NCI-H446 treated with DMSO at 0.1 percent for 48 hours (cell line): ENCODE measurements around the gene ANKRD39.
"Not testable (repeated sequence)": the region's sequence is repeated elsewhere in the genome, so short reads cannot be mapped to it uniquely, and the experiment has no call there.

Source experiments
- DNase-seq: peaks from one replicate; lab custom pipeline; 2025; lab: John Stamatoyannopoulos, UW

ANKRD39 gene, protein sequence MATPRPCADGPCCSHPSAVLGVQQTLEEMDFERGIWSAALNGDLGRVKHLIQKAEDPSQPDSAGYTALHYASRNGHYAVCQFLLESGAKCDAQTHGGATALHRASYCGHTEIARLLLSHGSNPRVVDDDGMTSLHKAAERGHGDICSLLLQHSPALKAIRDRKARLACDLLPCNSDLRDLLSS

DNA sequence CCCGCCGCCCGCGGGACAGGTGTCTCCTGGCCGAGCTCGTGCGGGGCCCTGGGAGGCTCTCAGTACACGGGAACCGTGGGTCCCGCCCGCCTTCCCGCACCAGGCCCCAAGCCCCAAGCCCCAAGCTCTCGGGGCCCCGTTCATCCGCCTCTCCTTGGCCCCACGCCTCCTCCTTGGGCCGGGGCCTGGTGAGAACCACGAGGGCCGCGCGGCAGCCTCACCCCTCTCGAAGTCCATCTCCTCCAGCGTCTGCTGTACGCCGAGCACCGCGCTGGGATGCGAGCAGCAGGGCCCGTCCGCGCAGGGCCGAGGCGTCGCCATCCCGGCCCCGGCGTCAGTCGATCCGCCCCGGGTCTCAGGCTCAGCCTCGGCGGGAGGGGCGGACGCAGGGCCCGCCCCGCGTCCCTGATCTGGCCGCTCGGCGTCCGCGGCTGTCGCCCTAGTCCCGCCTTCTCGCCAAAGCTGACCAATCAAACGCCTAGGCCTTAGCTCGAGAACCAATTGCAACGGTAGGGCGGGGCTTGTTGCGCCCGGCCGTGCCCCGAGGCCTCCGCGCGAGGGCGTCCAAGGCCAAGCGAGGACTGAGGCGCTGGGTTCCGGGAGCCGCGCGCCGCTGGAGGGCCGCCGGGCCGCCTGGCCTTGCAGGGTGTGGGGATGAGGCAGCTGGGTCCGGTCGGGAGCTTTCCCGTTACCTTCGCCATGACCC lies at the start of gene ANKRD39:
ANKRD39 (minus strand) TSS at position 350 of the 706 bp plus-strand sequence; CDS start at position 321, 29 bp downstream.
- peak; percentile 94 for DNase-seq

DNA sequence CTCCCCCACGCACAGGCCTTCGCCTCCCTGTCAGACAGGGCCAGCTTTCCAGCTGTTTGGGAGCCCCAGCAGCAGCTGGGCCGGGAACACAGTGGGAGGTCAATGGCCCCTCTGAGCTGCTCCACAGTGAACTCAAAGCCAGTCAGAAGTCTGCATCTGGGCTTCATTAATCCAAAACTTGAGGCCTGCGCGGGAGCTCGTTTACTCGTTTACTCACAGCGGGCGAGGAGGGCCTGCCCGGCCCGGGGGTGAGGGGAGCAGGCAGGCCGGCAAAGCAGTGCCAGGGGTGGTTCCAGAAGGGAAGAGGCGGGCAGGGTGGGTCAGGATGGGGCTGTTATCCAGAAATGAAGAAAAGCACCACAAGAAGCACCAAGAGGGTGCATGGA lies 48.9 kb upstream of the ANKRD39 start:
- no peak for DNase-seq

DNA sequence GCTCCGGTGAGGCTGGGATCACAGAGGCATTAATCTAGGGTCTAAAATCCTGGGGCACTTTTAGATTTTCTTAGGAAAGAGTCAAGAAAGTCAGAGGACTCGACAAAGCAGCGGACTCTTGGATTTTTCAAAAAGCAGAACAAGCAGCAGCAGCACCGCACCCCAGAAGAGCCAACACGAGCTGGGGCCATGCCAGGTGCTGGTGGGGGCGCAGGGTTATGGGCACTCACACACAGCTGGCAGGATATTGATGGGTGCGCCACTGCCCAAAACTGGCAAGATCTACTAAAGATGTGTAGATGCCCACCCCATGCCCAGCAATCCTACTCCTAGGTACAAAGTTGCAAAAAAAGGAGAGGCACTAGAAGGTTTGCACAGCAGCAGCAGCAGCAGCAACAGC lies 46.0 kb upstream of the ANKRD39 start:
- DNase-seq = no peak

DNA sequence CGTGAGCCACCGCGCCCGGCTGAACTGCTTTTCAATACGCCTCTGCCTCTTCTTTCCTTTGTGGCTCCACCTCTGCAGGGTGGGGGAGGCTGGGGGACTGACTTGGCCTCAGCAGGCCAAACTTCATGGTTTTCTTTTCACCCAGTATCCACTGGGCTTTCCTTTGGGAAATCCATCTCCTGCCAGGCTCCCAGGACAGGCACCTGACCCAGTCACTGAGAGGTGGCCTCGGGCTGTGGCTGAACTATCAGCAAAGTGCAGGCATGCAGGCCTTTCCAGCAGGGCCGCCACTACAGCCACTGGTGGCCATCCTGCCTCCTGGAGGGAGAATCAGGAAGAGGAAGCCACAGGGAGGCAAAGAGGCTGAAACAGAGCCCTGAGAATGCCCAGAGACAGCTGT lies 45.5 kb upstream of the ANKRD39 start:
- no peak for DNase-seq

DNA sequence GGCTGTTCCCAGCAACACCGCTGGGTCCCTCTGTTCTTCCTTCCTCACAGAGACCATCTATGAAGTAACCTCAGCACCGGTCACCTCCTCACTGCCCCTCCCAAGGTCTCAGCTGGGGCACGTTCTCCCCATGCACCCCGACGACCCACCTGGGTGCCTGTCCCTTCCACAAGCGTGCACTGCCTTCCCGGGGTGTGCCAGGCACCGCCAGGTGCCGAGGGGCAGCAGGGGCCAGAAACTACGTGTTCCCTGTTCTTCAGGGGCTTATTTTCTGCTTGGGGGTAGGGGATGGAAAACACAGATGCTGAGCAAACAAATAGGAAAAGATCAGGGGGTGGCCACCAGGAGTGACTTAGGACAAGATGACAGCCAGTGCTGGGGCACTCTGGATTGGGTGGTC lies 42.4 kb upstream of the ANKRD39 start:
- no peak for DNase-seq

DNA sequence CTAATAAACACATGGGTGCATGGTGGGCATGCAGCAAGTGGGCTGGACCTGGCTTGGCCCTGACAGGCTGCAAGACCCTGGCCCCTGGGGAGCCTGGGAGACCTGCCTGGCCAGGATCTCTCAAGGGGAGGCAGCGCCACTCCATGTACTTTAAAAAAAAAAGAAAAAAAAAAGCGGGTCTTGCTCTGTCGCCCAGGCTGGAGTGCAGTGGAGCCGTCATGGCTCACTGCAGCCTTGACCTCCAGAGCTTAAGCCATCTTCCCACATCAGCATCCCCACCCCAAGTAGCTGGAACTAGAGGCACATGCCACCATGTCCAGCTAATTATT lies 41.6 kb upstream of the ANKRD39 start:
- no peak for DNase-seq

DNA sequence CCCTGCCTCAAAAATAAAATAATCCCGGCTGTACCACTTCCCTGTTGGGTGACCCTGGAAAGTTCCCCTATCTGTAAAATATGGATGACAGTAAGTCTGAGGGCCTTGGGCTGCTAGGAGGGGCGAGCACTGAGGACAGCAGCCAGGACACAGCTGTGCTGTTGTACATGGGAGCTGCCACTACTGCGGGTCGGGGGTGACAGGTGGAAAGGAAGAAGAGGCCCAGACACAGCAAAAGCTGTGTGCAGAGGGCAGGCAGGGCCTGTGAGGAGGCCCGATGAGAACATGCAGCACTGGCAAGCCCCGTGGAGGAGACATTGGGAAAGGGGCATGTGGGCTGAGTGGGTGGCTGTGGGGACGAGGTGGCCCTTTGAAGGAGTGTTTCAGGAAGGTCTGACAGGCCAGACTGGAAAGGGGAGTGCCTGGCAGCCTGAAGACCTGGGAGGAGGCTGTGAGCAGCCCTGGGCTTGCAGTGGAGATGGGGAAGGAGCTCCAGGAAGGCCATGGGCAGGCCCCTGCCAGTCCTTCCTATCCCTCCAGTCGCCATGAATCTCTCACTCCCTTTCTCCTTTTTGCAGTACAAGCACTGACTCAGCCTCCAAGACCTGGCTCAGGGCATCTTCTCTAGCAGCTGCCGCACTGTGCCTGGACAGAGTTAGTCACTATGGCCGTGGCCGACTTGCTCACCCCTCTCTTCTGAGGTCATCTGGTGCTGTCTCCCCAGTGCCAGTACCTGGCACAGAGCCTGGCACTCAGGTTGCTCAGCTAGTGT lies 41.0 kb upstream of the ANKRD39 start:
- no peak for DNase-seq

DNA sequence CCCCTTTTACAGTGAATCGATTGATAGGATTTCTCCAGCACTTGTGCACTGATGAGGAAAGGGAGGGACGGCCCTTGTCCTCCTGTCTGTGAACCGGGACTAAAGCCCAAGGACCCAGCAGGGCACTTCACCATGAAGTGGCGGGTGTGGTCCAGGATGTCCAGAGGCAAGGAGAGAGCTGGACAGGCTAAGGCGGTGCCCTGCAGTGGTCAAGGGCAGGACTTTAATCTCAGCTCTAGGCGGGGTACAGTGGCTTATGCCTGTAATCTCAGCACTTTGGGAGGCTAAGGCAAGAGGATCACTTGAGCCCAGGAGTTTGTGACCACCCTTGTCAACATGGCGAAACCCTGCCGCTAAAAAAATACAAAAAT lies 40.3 kb upstream of the ANKRD39 start:
- DNase-seq = no peak

DNA sequence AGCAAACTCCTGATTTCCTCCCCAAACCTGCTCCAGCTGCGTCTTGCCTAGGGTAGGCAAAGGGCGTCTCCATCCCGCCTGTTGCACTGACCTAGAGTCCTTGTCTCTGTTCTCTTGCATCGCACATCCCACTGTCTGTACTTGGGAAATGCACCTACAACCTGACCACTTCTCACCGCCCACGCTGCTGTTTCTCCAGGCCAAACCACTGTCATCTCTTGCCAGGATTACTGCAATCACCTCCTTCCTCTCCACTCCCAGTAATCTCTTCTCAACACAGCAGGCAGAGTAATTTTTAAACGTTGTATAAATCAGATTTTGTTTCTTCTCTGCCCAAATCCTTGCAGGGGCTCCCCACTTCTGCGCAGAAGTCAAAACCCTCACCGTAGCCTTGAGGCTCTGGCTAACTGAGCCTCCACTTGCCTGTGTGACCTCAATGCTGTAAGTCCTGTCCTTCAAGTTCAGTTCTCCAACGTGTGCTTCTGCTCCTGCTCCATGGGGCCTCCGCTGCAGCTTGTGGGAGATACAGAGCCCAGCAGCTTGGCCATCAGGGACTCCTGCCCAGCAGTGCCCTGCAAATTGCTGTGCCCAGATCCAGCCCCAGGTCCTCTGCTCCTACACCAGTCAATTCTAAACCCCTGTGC lies 39.8 kb upstream of the ANKRD39 start:
- no peak for DNase-seq

DNA sequence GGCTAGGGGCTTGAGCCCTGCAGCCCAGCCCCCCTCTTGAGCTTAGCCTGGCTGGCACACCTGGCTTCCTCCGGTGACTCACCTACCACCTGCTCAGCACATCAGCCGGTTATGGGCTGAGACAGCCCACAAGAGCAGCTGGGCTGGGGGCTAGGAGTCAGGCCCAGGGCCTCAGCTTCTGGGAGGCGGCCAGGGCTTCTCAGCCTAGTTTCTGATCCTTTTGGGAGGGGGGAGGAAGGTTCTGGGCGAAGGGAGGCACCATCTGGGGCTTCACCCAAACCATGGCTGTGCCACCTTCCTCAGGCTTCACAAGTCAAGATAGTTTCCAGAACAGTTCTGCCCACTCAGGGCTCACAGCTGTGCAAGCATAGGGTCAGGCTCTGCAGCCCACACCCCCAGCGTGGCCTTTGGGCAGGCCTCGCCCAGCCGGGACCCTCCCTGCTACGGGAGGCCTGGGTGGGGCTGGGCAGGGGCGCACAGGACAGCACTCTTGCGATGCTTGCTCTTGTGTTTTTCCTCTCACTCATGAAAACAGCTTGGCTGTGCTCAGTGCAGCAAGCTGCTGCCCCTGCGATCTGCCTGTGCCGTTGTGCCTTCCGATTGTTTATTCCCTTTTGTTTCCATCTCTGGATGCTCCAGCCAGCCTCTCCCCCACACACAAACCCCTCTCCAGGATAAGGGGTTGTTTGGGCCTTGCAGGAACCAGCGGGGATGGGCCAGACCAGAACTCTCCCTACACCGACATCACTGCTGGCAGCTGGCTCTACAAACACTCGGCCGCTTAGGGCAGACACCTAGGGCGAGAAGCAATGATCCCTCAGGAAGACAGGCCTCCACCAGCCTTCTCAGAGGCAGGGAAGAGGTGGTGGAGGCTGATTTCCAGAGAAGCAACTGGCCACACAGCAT lies 38.2 kb upstream of the ANKRD39 start:
- DNase-seq = peak; percentile 43

DNA sequence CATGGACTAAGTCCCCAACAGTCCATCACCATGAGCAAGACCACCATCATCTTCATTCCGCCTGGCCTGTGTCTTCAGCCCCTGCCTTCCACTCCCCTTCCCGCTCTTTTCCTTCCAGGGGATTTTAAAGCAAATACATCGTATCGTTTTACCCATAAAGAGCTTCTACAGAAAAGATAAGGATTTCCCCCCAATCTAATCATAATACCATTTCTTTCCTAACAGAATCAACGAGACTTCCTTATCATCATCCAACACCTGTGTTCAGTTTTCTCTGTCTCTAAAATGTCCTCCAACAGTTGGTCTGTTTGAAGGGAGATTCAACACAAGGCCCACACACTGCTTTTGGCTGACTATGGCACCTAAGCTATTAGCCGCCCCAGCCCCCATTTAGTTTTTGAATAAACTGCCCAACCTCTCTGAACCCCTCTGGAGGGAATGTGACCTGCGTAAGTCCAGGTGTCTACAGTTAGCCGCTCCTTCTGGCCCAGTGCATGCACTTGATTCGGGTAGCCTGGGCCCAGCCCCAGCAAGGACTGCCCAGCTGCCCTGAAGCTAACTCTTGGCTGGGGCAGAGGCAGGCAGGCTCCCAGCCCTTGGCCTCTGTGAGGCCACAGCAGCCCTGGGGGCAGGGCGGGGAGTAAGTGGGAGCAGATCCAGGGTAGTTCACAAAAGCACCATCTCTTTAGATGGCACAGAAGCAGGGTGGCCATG lies 37.4 kb upstream of the ANKRD39 start:
- no peak for DNase-seq

DNA sequence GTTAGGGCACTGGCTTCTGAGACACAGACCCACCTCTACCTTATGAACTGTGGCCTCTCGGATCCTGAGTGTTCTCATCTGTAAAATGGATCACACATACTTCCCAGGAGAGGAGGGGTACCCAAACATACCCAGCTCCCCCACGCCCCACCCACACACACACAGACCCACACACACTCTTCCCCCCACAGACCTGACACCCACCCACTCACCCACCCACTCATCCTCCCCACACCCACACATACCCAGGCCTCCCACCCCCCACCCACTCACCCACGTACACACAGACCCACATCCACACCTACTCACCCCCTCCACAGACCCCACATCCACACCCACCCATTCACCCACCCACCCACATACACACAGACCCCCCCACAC lies 36.3 kb upstream of the ANKRD39 start:
- DNase-seq = no peak

DNA sequence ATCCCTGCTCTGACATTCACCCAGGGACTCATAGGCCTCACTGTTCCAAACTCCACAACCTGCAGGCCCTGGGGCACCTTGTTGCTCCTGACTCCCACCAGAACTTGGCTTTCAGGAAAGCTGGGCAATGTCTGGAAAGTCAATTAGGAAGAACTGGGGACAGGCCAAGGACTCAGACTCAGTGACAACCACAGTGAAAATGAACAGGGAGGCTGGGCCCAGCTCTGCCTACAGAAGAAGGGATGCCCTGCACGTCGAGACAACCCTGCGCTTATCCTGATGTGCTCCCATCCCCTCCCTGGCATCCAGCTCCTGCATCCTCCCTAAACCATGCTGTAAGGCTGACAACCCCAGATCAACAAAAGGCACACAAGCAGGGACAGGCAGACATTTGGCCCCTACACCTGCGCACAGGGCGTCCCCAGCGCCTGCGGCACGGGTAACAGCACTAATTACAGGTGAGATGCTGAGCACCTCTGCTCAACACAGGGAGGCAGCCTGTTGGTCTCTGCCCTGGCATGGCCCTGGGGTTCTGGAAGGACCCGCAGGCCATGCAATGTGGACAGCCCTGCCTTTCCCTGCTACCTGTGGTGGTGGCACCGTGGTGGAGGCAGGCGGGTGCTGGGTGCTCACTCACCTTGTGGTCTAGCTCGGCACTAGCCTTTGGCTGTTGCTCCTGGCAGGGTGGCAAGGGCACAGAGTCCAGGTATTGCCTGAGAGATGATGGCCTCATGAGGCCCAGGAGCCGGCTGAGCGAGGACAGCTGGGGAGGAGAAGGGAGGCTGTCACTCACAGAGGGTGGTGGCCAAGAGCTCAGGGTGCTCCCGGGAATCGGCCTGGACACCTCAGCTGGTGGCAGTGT lies 35.7 kb upstream of the ANKRD39 start:
- DNase-seq = no peak

DNA sequence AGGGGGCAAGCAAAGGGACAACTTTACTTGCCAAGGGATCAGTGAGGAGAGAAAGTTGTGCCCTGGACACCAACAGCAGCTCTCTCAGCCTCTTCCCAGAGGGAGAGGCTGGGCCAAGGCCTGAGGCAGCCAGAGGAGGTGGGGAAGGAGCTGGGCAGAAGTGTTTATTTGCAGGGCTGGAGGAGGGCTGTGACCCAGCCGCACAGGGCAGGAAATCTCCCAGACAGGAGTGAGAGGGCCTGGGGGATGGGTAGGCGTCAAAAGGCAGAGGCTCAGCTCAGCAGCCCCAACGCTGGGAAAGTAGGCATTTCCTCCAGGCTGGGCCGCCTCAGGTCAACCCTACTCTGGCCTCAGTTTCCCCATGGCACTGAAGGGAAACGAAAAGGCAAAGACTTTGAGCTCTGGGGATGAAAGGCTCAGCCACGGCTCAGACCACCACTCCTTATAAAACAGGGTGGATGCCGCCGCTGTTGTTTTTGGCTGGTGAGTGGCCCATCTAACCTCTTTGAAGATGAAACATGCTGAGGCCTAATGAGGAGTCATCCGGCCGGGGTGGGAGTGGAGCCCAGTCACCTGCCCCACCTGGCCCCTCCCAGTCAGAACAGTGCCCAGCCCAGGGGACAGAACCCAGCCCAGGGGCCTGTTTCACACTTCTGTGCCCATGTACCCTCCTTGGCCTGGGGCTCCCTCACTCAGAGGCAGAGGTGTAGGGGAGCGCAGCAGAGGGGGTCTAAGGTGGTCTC lies 33.9 kb upstream of the ANKRD39 start:
- DNase-seq = no peak

DNA sequence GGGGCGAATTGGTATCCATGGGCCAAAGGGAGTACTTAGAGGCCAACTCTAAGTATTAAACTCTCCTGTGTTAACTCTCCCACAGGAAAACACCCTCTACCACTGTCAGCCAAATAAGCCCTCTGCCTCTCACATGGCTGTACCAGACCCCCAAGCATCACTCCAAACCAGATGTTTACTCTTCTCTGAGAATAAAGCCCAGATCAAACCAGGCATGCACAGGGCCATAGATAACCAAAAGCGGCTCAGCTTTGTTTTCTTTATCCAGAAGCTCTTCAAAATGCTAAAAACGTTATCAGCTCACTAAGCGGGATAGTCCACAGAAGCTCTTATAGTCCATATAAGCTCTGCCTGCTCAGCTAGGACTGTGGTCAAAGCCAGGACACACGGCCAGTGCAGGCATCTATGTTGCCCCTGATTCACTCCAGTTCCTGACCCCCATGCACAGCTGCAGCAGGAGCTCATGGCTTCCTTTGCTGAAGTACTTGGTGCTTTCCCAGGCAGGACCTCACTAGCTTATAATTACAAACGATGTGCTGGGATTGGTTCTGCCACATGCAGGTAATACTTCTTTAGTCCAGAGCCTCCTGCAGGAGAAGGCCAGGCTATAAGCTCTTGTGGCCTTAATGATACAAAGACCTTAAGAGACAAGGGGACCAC lies 33.0 kb upstream of the ANKRD39 start:
- DNase-seq = no peak

DNA sequence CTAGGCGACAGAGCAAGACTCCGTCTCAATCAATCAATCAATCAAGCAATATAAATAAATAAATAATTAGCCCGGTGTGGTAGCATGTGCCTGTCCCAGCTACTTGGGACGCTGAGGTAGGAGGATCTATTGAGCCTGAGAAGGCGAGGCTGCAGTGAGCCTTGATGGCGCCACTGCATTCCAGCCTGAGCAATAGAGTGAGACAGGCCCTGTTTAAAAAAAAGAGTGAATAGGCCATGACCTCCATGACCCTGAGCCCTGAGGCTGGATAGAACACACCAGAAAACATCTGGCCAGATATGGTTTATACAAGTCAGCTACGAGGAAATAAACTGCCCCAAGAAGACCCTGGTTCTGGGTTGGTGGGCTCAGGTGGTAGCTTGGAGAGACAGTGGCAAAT lies 32.4 kb upstream of the ANKRD39 start:
- no peak for DNase-seq

DNA sequence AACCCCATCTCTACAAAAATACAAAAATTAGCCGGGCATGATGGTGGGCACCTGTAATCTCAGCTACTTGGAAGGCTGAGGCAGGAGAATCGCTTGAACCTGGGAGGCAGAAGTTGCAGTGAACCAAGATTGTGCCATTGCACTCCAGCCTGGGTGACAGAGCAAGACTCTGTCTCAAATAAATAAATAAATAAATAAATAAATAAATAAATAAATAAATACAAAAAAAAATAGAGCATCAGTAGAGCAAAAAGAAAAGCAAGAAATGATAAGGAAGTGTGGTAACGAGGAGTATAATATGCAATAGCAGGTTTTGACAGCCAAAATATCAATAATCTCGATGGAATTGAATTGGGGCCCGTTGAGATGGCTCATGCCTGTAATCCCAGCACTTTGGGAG lies 31.7 kb upstream of the ANKRD39 start:
- DNase-seq = not testable (repeated sequence)

DNA sequence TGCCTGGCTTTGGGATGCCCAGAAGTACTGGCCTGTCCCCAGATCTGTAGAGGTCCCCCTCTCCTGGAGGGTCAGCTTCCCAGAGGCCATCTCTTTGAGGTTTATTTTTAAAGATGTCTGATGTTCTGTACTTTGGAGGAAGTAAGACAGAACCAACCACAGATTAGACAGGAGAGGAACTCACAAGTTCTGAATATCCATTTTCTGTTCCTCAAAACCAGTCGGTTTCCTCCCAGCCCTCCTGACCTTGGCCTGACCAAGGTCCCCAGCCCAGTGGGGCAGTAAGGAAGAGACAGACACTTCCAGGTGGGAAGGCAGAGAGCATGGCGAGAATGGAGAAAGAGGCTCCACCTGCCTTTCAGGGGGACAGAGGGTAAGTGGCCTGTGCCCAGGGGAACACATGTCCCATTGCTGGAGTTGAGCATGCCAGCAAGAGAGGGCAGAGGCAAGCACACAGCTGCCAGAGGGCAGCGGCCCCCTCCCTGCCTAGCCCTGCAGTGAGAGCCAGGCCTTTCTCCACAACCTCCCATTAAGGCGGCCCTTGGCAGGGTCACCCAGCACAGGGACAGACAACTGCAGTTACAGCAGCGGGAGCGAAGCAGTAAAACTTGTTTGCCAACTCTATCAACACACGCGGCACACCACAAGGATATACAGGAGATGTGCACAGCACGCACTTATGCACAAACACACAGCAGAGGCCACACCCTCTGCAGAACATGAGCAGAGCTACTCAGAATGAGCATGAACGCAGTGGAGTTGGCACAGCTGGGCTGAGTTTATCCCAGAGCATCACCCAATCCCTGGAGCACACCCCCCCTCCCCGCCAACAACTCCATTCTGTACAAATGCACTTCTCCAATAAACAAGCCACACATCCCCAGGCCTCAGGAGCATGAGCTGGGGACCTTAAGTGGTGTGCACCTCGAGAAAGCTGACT lies 30.5 kb upstream of the ANKRD39 start:
- DNase-seq = no peak
